ENCODE results near the gene DOK1.
"Not testable (repeated sequence)": the region's sequence is repeated elsewhere in the genome, so short reads cannot be mapped to it uniquely, and the experiment has no call there.

DOK1 gene

GRCh38 chr2:74548285-74548899 is 6.1 kb upstream of the DOK1 start:
- no peak for DNase-seq (ENCODE audit: low read depth, low spot score)

- DNase-seq (ENCODE audit: low read depth, low spot score): no peak
Measured at GRCh38 chr2:74548900-74549826, 5.4 kb upstream of the DOK1 start.

GRCh38 chr2:74550231-74550630 is 4.3 kb upstream of the DOK1 start:
- no peak for DNase-seq (ENCODE audit: low read depth, low spot score)

DNA sequence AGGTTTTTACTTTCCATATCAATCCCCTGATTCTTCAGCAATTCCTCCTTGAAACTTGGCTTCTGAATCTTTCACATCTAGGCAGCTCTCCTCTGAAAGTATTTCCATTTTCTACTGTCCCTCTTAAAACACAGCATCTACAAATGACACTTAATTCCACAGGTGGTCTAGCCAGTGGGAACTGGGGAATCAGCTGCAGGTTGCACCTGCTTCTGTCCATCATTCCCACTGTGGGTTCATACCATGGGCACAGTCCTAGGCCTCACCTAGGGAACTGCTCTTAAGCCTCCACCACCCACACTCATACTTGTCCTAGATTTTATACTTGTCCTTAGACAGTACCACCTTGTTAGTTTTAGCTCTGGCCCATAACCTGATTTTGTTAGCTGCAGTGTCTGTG is 3.0 kb upstream of the DOK1 start:
- DNase-seq (ENCODE audit: low read depth, low spot score): no peak

DNA sequence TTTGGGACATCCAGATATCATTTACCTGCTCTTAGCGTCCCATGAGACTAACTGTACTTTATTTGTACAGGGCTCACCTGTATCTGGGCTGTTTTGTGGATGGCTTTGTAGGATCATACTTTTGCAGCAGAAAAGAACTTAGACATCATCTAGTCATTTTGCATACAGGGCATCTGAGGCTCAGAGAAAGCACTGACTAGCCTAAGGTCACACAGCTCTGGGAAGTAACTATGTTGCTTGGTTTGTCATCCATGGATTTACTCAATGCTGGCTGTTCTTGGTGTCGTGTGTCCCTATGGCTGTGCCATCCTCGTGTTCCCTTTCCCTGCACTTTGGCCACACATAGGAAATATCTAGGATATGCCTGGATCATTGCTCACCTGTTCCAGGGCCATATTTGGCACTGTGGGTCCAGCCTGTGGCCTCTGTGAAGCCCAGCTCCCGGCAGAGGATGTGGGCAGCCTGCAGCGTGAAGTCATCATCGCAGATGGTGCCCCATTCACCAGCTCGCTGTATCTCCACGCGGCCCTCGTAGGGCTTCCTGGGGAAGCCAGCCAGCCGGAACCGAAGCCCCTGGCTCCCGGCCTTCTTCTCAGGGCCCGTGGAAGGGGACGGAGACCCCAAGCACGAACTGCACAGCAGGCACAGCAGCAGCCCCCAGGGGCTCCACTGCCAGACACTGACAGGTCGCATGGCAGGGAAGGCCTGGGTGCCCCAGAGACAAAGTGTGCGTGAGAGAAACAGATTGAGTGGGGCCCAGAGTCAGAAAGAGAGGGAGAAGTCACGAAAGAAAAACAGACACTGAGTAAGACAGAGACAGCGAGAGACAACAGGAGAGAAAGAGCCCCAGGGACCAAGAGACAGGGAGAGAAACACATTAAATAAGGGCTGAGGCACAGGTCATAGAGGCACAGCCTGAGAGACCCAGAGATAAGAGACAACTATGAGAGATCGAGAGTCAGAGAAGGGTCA is 2.3 kb upstream of the DOK1 start:
- DNase-seq (ENCODE audit: low read depth, low spot score): no peak

DNA sequence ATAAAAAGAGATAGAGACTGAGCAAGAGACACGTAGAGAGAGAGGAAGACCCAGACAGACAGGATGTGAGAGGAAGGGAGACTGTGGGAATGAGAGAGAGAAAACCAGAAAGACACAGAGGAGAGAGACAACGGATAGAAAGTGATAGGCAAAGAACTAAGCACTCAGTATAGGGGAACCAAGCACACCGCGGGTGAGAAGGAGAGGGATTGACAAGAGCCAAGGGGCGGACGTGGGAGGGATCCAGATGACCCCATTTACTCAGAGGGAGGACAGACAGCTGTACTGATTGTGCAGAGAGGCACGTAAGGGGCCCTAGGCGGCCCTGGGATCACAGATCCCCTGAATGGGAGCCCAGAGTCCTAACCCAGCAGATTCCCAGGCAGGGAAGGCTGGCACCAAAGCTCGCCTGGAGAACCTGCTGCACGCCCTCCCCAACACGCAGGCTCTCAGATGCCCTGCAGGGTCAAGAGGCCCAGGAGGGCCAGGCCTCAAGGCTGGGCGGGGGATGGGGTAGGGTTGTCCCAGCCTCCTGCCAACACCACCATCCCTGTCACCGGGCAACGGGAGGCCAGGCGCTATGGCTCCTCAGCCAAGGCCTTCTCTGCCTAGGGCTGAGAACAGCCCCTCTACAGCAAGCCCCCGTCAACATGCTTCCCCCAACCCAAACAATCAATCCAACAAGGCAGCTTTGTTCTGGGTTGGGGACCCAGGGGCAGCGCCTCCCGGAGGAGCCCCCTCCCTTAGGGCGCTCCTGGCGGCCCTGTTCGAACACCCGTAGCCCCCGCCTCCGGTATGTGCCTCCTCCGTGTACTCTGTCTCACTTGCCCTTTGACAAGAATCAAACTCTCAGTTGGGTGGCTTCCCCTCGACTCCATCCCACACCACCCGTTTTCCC is 1.4 kb upstream of the DOK1 start:
- DNase-seq (ENCODE audit: low read depth, low spot score): no peak

GRCh38 chr2:74554820-74555531 is 456 bp downstream of the DOK1 start:
- DNase-seq (ENCODE audit: low read depth, low spot score): no peak

- DNase-seq (ENCODE audit: low read depth, low spot score): no peak
Measured at GRCh38 chr2:74555610-74556103, 1.1 kb downstream of the DOK1 start.

DNA sequence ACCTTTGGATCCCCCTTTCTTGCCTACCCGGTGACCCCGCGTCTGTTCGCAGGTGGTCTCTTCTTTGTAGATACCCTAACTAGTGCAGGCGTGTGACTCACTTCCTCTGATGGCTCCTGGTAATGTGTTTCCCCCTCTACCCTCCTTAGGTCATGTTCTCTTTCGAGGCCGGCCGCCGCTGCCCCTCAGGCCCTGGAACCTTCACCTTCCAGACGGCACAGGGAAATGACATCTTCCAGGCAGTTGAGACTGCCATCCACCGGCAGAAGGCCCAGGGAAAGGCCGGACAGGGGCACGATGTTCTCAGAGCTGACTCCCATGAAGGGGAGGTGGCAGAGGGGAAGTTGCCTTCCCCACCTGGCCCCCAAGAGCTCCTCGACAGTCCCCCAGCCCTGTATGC is 1.6 kb downstream of the DOK1 start:
- DNase-seq (ENCODE audit: low read depth, low spot score): no peak

DNA sequence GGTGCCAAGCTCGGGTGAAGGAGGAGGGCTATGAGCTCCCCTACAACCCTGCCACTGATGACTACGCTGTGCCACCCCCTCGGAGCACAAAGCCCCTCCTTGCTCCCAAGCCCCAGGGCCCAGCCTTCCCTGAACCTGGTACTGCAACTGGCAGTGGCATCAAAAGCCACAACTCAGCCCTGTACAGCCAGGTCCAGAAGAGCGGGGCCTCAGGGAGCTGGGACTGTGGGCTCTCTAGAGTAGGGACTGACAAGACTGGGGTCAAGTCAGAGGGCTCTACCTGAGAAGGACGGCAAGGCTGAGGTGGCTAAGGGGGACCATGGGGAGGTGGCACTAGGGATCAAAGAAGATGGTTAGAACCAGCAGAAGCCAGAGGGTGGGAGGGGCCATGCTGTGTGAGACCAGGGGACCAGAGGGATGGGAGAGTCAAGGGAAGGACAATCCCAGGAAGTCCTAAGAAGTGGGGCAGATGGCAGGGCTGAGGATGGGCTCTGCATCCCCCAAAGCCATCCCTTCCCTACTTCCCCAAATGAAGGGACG is 2.4 kb downstream of the DOK1 start:
- DNase-seq (ENCODE audit: low read depth, low spot score): no peak

GRCh38 chr2:74558284-74559230 is 4.0 kb downstream of the DOK1 start:
- no peak for DNase-seq (ENCODE audit: low read depth, low spot score)

DNA sequence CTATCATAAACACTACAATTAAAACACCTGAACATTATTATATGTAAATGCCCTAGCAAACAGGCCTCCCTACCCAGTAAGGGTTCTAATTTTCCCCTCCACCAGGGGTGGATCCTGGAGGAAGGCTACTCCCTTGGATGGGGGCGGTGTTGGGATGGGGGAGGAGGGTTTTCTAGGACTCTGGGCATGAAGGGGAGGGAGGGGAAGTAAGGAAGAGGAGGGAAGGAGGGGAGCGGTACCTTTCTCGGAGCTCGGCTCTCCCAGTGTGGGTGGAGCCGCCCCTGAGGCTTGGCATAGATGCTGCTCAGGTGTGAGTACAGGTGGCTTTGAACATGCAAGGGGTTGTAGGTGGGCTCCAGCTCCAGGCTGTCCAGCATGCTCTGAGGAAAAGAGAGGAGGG is 5.4 kb downstream of the DOK1 start:
- DNase-seq (ENCODE audit: low read depth, low spot score): no peak

GRCh38 chr2:74560591-74560990 is 6.1 kb downstream of the DOK1 start:
- DNase-seq (ENCODE audit: low read depth, low spot score): no peak

DNA sequence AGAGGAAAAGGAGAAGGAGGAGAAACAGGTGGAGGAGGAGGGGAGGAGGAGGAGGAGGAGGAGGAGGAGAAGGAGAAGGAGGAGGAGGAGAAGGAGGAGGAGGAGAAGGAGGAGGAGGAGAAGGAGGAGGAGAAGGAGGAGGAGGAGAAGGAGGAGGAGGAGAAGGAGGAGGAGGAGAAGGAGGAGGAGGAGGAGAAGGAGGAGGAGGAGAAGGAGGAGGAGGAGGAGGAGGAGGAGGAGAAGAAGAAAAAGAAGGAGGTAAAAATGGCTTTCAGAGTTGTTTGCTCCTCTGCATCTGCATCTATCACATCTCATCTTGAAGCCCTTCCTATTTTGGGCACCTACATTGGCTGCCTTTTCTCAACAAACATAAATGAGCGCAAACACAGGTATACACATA is 6.5 kb downstream of the DOK1 start:
- not testable (repeated sequence) for DNase-seq (ENCODE audit: low read depth, low spot score)

DNA sequence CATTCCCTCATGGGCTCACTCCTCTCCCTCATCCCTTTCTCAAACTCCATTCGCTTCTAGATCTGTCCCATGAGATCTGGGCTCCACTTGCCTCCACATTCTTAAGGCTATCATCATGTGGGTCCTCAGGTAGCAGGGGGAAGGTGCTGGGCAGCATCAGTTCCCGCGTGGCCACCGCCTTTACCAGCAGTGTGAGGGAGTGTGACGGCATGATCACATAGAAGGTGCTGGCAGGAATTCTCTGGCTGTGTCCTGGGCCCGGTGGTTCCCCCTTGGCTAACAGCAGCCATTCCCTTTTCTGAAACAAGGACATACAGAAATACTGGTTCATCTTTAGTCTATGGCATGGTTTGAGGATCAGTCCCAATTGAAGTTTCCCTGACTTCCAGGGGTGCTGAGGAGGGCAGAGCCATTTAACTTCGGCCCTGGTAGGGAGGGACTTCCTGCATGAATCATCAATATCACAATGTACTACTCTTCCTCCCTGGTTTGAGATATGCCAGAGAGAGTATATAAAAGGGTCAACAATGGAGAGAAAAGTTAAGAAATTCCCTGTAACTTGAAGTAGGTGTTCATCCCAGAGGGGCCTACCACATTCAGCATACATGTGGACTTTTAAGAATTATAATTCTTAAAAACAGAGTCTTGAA is 7.7 kb downstream of the DOK1 start:
- no peak for DNase-seq (ENCODE audit: low read depth, low spot score)

- DNase-seq (ENCODE audit: low read depth, low spot score): no peak
Measured at GRCh38 chr2:74564222-74564621, 9.7 kb downstream of the DOK1 start.

- no peak for DNase-seq (ENCODE audit: low read depth, low spot score)
Measured at GRCh38 chr2:74566076-74566753, 11.7 kb downstream of the DOK1 start.

- DNase-seq (ENCODE audit: low read depth, low spot score): no peak
Measured at GRCh38 chr2:74566754-74567085, 12.2 kb downstream of the DOK1 start.
